ENCODE data around the gene MIS18BP1. TPM values are rescaled to one million over a fixed set of nuclear protein-coding genes. Genes with fewer than 3 reads are reported as not detected.

Gene MIS18BP1
- total and polyA plus RNA-seq, 2 experiments from 2014 or later, result 24.4 to 28.9 TPM

DNA sequence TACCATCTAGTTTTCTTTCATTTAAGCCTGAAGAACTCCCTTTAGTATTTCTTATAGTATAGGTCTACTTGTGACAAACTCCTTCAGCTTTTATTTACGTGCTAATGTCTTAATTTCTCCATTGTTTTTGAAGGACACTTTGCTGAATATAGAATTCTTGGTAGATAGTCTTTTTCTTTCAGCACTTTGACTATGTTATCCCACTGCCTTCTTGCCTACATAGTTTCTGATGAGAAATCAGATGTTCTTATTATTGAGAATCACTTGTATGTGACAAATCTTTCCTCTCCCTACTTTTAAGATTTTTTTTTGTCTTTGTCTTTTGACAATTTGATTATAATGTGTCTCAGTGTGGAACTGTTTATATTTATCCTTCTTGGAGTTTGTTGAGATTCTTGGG, 5.1 kb upstream of the MIS18BP1 start:
- DNase-seq, result peak; percentile 15
- TF ChIP-seq EZH2 (IDR thresholded peaks at IDR 0.05; ENCODE audit: insufficient read depth, poor library complexity, severe bottlenecking) (no peak), EZH2phosphoT487 (IDR thresholded peaks at IDR 0.05; ENCODE audit: insufficient read depth, low read depth) (no peak)
- Histone ChIP-seq H3K4me2 (ENCODE audit: unreplicated experiment) (no peak overlapping the region), H3K9me2 (ENCODE audit: insufficient read depth) (no peaks in the 10 kb centered on the region), H3K79me2 (ENCODE audit: insufficient read depth) (no peaks in the 10 kb centered on the region), H3K4me3 (no peak overlapping the region), H3K9me3 (ENCODE audit: low read depth) (no peaks in the 10 kb centered on the region), H3K4me1 (ENCODE audit: insufficient read depth) (peaks cover 7% of the 10 kb centered on the region), H2AFZ (no peak overlapping the region), H3K27me3 (replicated peaks; ENCODE audit: insufficient read depth) (no peaks in the 10 kb centered on the region), H3K36me3 (ENCODE audit: low read depth) (no peaks in the 10 kb centered on the region), H4K20me1 (ENCODE audit: insufficient read depth) (no peaks in the 10 kb centered on the region), H3F3A (ENCODE audit: insufficient read depth) (peaks cover 14% of the 10 kb centered on the region), H3K27ac (no peak overlapping the region), H3K9ac (no peak overlapping the region)
- WGBS, 2 experiments (ENCODE audit: low coverage in 1 of 2, low lambda C conversion rate in 2 of 2, missing lambda C conversion rate in 2 of 2), result 8 to 17% methylated on average over 1 of the region's 1 CpG
- in situ Hi-C loops (cut with MboI), result loop anchor here (25.0 kb wide), 1 partner anchor 346 kb away; no protein-coding TSS in a partner anchor

DNA sequence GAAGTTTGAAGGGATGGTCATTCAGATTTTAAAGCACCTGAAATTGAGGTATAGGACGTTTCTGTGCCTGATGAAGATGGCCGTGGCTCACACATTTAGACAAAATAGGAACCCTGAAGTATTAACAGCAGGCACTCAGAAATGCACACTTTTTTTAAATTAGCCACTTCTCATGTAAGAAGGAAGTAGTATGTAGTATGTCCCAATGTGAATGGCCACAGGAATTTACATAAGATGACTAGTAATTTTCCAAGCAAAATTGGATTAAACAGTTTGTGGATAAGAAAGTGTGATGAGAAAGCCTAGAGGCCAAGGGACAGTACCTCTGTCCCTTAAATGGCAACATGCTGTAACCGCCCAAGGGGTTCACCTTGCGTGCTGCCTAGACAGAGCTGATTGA, 1.8 kb upstream of the MIS18BP1 start:
- 93 to 97% methylated on average over 4 of the region's 4 CpGs for WGBS, 2 experiments (ENCODE audit: low coverage in 1 of 2, low lambda C conversion rate in 2 of 2, missing lambda C conversion rate in 2 of 2)
- Histone ChIP-seq H3K4me2 (ENCODE audit: unreplicated experiment) (peak overlapping the region; percentile 89), H3F3A (ENCODE audit: insufficient read depth) (peaks cover 14% of the 10 kb centered on the region), H3K79me2 (ENCODE audit: insufficient read depth) (no peaks in the 10 kb centered on the region; the same call in 1 of the 2 replicates), H3K9ac (peak overlapping the region; percentile 93; the same call in 1 of the 2 replicates), H3K36me3 (ENCODE audit: low read depth) (no peaks in the 10 kb centered on the region), H4K20me1 (ENCODE audit: insufficient read depth) (no peaks in the 10 kb centered on the region), H3K4me1 (ENCODE audit: insufficient read depth) (peaks cover 23% of the 10 kb centered on the region), H3K9me2 (ENCODE audit: insufficient read depth) (no peaks in the 10 kb centered on the region), H3K27ac (peak overlapping the region; percentile 94; the same call in 1 of the 2 replicates), H3K9me3 (ENCODE audit: low read depth) (no peaks in the 10 kb centered on the region), H2AFZ (no peak overlapping the region), H3K27me3 (replicated peaks; ENCODE audit: insufficient read depth) (no peaks in the 10 kb centered on the region), H3K4me3 (peak overlapping the region; percentile 84; the same call in 1 of the 2 replicates)
- DNase-seq, result peak; percentile 24
- TF ChIP-seq EZH2phosphoT487 (IDR thresholded peaks at IDR 0.05; ENCODE audit: insufficient read depth, low read depth) (no peak), EZH2 (IDR thresholded peaks at IDR 0.05; ENCODE audit: insufficient read depth, poor library complexity, severe bottlenecking) (no peak)
- in situ Hi-C loops (cut with MboI), result loop anchor here (25.0 kb wide), 1 partner anchor 342 kb away; no protein-coding TSS in a partner anchor

DNA sequence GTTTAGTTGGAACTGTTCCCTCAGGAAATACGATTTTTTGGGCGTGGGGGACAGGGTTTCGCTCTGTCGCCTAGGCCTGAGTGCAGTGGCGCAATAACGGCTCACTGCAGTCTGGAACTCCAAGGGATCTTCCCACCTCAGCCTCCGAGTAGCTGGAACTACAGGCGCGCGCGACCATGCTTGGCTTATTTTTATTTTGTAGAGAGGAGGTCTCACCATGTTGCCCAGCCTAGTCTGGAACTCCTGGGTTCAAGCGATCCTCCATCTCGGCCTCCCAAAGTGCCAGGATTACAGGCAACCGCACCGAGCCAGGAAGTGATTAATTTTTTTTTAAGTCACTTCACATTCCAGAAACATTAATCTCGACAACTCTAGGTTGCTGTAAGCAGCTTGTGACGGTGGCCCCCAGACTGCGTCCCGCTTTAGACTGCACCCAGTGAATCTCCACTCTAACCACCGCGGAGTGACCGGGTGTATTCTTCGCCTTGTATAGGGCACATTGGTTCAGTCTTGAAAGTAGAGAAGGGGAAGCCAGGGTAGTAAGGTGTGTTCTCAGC, 830 bp upstream of the MIS18BP1 start:
- no peak for TF ChIP-seq EZH2 (IDR thresholded peaks at IDR 0.05; ENCODE audit: insufficient read depth, poor library complexity, severe bottlenecking)
- TF ChIP-seq EZH2phosphoT487 (IDR thresholded peaks at IDR 0.05; ENCODE audit: insufficient read depth, low read depth), result no peak
- in situ Hi-C loops (cut with MboI), result loop anchor here (25.0 kb wide), 1 partner anchor 342 kb away; no protein-coding TSS in a partner anchor
- H4K20me1 ChIP-seq (ENCODE audit: insufficient read depth), result no peaks in the 10 kb centered on the region
- no peaks in the 10 kb centered on the region for H3K36me3 ChIP-seq (ENCODE audit: low read depth)
- peak overlapping the region; percentile 89 for H2AFZ ChIP-seq
- H3K4me2 ChIP-seq (ENCODE audit: unreplicated experiment), result peak overlapping the region; percentile 89
- peak overlapping the region; percentile 93 for H3K9ac ChIP-seq
- peak; percentile 76 for DNase-seq
- no peaks in the 10 kb centered on the region for H3K9me3 ChIP-seq (ENCODE audit: low read depth)
- H3F3A ChIP-seq (ENCODE audit: insufficient read depth), result peaks cover 14% of the 10 kb centered on the region
- H3K27ac ChIP-seq, result peak overlapping the region; percentile 94
- peaks cover 25% of the 10 kb centered on the region for H3K4me1 ChIP-seq (ENCODE audit: insufficient read depth)
- peak overlapping the region; percentile 84 for H3K4me3 ChIP-seq
- H3K79me2 ChIP-seq (ENCODE audit: insufficient read depth), result no peaks in the 10 kb centered on the region; the same call in 1 of the 2 replicates
- 37 to 42% methylated on average over 23 of the region's 23 CpGs for WGBS, 2 experiments (ENCODE audit: low coverage in 1 of 2, low lambda C conversion rate in 2 of 2, missing lambda C conversion rate in 2 of 2)
- H3K27me3 ChIP-seq (replicated peaks; ENCODE audit: insufficient read depth), result no peaks in the 10 kb centered on the region
- H3K9me2 ChIP-seq (ENCODE audit: insufficient read depth), result no peaks in the 10 kb centered on the region

DNA sequence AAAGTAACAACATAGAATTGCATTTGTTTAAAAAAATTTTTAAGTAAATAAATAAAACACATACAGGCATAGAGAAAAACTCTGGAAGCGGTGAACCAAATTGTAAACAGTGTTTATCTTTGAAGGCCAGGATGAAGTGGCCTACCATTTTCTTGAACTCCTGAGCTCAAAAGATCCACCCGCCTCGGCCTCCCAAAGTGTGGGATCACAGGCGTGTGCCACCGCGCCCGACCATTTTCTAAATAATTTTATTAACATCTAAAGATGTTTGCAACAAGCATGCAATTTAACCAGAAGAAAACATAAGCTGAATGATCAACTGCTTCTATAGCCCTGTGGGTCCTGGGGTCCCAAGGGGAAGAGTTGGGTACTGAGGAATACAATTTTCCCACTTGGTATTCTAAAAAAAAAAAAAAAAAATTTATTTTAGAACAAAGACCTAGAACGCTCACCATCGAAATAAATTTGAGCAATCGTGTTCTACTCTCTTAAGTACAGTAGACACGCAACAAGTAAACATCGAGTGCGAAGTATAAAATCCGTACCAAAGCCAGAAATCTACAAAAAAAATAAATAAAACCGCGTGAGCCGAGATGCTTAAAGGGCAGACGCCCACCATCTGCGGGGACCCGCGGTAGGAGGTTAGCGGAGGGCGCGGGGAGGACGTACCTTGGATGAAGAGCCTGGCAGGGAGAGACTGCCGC, 484 bp downstream of the MIS18BP1 start:
- no peak for TF ChIP-seq EZH2phosphoT487 (IDR thresholded peaks at IDR 0.05; ENCODE audit: insufficient read depth, low read depth)
- TF ChIP-seq EZH2 (IDR thresholded peaks at IDR 0.05; ENCODE audit: insufficient read depth, poor library complexity, severe bottlenecking), result no peak
- in situ Hi-C loops (cut with MboI), result loop anchor here (25.0 kb wide), 1 partner anchor 340 kb away; no protein-coding TSS in a partner anchor
- DNase-seq, result peak; percentile 58
- peaks cover 25% of the 10 kb centered on the region for H3K4me1 ChIP-seq (ENCODE audit: insufficient read depth)
- peak overlapping the region; percentile 89 for H3K4me2 ChIP-seq (ENCODE audit: unreplicated experiment)
- no peaks in the 10 kb centered on the region for H3K9me2 ChIP-seq (ENCODE audit: insufficient read depth)
- H3K36me3 ChIP-seq (ENCODE audit: low read depth), result no peaks in the 10 kb centered on the region
- peak overlapping the region; percentile 84 for H3K4me3 ChIP-seq
- H3K27ac ChIP-seq, result peak overlapping the region; percentile 94
- peak overlapping the region; percentile 93 for H3K9ac ChIP-seq
- no peaks in the 10 kb centered on the region for H3K27me3 ChIP-seq (replicated peaks; ENCODE audit: insufficient read depth)
- H3K79me2 ChIP-seq (ENCODE audit: insufficient read depth), result no peaks in the 10 kb centered on the region; the same call in 1 of the 2 replicates
- H3K9me3 ChIP-seq (ENCODE audit: low read depth), result no peaks in the 10 kb centered on the region
- no peaks in the 10 kb centered on the region for H4K20me1 ChIP-seq (ENCODE audit: insufficient read depth)
- H3F3A ChIP-seq (ENCODE audit: insufficient read depth), result peaks cover 14% of the 10 kb centered on the region
- 1% methylated on average over 26 of the region's 26 CpGs for WGBS, 2 experiments (ENCODE audit: low coverage in 1 of 2, low lambda C conversion rate in 2 of 2, missing lambda C conversion rate in 2 of 2)
- peak overlapping the region; percentile 89 for H2AFZ ChIP-seq
